C4-2B (cell line): ENCODE data around the gene CYGB.

ENCODE experiments used
- CTCF ChIP-seq: fragments of 450-650 bp; conservative IDR thresholded peaks from 2 replicates; pipeline ENCODE4 v1.5.1; 2017; ENCODE audit warnings: mild to moderate bottlenecking
- ZFX ChIP-seq: fragments of 450-650 bp; IDR thresholded peaks from 2 replicates; pipeline ENCODE4 v1.6.1; 2017

GRCh38 chr17:76585649-76586593 lies 48.4 kb upstream of the CYGB start, which contains the start of gene ST6GALNAC2:
- no peak; the same call in 1 of the 2 replicates for TF ChIP-seq CTCF
- no peak for TF ChIP-seq ZFX
